Pulmonary artery endothelial cell (primary cell): Measurements from ENCODE around the gene IFITM10. TPM values are rescaled to one million over a fixed set of nuclear protein-coding genes. Genes with fewer than 3 reads are reported as not detected.

Experiments used
- DNase-seq: peaks from one replicate; pipeline ENCODE4 v3.0.0-alpha.2; 2011; ENCODE audit warnings: low read depth, low spot score
- total RNA-seq: library from RNA; depleted of rRNA; stranded (reverse); fragments of >200 nt; gene quantifications from 2 replicates; pipeline ENCODE4 v1.2.3, GENCODE V29; 2014

The IFITM10 gene
- 0.04 and 0.13 TPM in 2 replicates for total RNA-seq

DNA sequence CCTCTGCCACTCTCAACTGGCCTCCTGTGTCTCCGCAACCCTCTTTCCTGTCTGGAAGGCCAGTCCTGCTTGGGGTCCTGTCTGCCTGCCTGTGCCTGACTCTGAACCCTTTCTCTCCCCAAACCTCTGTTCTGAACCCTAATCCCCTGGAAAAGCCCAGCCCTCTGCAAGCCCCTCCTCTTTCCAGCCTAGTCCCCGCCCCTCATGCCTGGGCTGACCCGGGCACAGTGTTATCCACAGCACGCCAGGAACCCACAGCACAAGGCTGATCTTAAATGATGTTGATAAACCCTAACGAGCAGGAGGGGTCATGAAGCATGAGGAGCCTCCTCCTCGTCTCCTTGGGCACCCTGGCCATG, at the start of gene IFITM10:
TSS of gene IFITM10 (minus strand) at position 115 of the 359 bp plus-strand sequence. CDS start 153 bp downstream, outside the sequence.
- no peak for DNase-seq

DNA sequence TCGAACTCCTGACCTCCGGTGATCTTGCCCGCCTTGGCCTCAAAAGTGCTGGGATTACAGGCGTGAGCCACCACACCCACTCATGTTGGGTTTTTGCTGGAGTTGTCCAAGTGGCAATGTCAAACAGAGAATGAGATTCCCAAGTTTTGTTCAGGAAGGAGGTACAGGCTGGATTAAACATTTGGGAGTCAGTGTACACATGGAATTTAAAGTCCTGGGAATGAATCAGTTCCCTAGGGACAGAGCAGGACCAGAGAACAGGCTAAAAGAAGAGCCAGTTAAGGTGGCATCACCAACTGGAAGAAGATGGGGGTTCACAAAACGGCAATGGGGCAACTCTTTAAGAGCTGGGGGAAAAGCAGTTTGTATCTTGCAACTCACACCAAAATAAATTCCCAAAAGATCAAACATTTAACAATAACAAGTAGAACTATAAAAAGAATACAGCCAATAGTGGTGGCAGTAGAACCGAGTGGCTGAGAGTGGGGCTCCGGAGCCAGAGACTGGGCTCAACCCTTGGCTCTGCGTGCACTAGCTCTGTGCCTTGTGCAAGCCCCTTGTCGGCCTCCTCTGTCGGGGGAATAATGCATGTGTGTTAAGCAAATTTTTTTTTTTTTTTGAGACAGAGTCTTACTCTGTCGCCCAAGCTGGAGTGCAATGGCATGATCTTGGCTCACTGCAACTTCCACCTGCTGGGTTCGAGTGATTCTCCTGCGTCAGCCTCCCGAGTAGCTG, 47.2 kb upstream of the IFITM10 start:
- no peak for DNase-seq

DNA sequence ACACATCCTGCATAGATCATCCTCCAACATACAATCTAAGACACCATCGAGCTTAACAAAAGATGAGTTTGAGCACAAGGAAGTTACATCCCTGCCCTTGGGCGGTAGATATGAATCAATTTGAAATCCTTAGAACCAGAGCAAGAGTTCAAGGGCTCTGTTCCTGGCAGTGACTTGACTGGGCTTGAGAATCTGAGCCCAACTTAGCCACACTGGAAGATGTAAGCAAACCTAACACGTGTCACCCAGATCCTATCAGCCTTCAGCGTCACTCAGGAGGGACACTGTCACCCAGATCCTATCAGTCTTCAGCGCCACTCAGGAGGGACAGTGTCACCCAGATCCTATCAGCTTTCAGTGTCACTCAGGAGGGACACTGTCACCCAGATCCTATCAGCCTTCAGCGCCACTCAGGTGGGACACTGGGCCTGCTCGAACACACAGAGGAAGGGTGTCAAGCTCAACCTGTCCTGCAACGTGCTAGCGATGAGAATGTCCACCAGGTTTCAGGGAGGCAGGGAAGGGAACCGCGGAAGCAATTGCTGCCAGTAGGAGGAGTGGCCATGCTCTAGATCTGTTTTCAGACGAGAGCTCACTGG, 46.1 kb upstream of the IFITM10 start:
- no peak for DNase-seq

DNA sequence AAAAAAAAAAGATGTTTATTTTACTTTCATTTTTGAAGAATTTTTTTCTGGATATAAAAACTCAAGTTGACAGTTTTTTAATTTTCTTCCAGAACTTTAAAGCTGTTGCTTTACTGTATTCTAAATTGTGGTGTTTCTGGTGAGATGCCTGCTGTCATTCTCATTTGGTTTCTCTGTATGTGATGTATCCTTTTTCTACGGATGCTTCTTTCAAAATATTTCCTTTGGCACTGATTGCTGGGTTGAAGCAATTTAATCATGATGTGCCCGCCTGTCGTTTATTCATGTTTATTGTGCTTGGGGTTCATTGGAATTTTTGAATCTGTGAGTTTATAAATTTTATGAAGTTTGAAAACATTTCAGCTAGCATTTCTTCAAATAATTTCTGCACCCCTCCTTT, 42.7 kb upstream of the IFITM10 start:
- no peak for DNase-seq

DNA sequence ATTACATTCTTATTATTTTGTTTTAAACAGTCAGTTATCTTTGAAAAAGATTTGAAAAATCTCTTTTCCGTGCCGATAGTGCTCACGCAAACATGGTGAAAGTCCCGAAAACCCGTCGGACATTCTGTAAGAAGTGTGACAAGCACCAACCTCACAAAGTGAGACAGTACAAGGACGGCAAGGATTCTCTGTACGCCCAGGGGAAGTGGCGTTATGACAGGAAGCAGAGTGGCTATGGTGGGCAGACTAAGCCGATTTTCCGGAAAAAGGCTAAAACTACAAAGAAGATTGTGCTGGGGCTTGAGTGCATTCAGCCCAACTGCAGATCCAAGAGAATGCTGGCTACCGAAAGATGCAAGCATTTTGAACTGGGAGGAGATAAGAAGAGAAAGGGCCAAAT, 42.1 kb upstream of the IFITM10 start:
- no peak for DNase-seq

DNA sequence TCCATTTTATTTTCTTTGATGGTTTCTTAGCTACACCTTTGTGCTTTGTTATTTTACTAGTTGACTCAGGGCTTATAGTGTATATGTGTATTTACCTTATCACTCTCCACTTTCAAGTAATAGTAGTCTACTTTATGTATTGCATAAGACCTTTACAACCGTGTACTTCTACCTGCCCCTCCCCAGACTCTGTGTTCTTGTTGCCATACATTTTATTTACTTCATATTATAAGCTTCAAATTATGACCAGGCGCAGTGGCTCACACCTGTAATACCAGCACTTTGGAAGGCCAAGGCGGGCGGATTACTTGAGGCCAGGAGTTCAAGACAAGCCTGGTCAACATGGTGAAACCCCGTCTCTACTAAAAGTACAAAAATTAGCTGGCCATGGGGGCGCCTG, 41.5 kb upstream of the IFITM10 start:
- no peak for DNase-seq

DNA sequence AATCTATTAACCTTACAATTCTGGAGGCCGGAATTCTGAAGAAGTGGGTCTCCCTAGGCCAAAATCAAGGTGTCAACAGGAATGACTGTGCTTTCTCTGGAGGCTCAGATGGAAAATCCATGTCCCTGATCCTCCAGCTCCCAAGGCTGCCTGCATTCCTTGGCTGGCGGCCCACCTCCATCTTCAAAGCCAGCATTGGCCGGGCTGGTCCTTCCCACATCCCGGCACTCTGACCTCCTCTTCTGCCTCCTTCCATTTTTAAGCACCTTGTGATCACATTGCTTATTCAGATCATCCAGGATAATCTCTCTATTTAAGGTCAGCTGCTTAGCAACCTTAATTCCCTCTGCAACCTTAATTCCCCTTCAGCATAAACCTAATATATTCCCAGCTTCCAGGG, 36.1 kb upstream of the IFITM10 start:
- DNase-seq: no peak

DNA sequence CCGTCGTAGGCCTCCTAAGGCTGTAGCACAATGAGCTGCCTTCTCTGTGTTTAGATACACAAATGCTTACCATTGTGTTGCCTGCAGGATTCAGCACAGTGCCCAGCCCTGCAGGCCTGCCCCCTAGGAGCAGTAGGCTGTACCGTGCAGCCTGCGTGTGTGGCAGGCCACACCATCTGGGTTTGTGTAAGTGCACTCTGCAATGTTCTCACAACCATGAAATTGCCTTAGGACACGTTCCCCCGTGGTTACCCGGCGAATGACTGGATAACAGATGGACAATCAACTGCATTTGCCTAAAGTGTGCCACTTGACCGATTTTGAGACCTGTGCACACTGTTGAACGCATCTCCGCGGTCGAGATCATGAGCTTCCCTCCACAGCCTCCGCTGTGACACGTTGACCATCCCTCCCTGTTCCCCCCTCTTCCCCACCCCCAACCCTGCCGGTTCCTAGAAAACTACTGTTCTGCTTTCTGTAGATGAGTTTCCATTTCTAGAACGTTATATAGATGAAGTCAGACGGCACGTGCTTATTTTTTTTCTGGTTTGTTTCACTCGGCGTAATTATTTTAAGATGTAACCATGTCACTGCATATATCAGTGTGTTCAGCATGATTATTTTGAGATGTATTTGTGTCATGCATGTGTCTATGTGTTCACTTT, 35.5 kb upstream of the IFITM10 start:
- DNase-seq: no peak

DNA sequence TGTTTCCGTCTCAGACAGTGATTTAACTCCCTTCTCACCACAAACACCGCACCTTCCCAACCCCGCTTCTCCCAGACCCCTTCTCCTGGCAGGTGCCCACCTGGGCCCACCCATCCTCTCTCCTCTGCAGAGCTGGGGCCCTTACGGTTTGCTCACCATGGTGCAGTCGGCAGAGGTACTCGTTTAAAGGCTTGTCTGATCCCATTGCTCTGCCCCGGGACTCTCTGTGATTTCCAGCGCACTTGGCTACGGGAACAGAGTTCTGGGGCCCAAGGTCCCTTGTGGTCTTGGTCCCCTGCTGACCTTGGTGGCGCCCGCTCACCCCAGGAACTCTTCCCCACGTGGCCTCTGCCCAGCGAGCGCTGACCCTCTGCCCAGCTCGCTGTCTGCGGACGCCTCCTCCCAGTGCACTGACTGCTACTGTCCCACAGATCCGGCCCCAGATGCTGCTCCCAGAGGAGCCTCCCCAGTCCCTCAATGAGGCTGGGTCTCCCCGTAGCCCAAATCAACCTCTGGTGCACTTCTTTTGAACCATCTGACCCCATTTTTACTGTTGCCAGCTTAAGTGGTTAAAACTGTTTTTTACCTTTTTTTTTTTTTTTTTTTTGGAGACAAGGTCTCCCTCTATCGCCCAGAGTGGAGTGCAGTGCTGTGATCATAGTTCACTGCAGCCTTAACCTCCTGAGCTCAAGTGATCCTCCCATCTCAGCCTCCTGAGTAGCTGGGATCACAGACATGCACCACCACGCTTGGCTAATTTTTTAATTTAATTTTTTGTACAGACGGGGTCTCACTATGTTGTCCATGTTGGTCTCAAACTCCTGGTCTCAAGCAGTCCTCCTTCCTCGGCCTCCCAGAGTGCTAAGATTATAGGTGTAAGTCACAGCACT, 34.6 kb upstream of the IFITM10 start:
- no peak for DNase-seq

DNA sequence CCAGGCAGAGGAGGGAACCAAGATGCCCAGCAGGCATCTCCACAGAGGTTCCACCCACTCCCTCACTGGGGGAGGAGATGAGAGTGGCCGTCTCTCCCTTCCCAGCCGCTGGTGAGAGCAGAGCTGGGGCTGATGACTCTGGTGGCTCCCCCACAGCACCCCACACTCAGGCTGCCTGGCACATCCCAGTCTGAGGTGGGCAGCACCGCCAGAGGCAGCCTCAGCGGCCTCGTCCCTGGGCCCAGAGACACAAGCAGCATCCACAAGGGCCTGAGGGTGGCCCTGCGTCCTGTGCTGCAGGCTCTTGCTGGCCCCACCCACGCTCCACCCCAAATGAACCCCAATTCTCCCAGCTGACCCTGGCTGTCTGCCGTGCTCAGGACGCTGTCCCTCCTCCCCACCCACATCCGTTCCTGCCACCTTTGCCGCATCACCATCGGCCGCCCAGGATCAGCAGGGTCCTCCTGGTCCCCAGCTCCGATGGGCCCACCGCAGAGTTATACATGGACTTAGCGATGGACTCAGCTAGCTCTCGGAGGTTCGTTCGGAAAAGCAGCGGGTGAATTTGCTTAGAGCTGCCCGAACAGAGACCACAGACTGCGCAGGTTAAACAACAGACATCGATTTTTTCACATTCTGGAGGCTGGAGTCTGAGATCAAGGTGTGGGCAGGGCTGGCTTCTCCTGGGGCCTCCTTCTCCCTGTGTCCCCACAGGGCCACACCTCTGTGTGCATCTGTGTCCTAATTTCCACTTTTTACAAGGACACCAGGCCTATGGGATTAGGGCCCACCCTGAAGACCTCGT, 33.5 kb upstream of the IFITM10 start:
- no peak for DNase-seq

DNA sequence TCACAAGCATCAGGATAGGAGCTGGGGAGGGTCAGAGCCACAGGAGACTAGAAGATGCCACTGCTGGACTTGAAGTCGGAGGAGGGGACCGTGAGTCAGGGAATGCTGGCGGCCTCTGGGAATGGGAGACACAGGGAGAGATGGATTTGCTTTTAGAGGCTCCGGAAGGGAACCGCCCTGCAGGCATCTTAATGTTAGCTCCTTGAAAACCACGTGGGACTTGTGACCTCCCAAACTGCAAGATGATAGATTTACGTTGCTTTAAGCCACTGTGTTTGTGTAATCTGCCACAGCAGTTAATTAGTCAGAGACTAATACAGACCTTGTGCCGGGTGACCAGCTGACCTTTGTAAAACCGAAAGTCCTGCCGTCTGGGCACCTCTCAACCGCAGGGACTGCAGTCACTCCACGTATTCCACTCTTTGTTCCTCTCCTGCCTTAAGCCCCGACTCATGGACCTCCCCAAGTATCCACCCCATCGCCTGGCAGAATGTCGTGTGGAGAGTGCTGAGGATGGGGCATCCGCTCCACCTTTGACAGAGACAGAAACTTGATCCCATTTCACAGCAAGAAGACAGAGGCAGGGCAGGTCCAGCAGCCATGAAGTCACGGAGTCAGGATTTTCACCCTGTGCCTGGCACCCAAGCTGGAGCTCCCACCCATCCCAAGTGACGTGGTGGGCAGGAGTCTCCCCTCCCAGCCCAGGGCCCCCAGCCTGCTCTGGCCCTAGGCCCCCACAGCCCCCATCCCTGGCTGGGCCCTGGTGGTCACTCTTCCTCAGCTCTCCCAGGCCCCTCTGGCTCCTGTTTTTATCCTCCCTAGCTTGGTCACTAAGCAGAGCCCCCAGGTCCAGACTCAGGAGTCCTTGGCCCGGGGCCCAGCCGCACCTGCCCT, 32.7 kb upstream of the IFITM10 start:
- no peak for DNase-seq

DNA sequence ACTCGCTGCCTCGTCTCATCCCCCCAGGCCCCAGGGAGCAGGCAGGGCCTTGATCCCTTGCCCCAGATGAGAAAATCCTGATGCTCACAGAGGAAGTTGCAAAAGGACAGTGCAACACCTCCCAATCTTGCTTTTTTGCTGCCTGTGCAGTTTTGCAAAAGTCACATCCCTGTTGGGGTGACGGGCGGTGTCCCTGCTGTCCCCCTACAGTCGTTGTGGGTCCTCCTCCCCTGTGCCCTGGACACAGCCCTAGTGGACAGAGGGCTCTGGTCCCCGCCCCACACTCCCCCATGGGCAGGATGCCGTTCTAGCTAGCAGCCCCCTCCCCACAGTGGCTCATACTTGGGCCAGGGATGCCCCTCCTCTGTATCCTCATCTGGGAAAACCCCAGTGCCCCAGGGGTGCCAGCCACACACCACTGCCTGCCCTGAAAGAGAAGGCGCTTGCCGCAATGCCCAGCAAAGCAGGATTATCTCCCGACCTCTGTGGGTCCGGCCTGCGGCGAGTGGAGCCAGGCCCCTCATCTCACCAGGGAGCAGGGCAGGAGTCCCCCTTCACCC, 31.7 kb upstream of the IFITM10 start:
- DNase-seq: no peak

DNA sequence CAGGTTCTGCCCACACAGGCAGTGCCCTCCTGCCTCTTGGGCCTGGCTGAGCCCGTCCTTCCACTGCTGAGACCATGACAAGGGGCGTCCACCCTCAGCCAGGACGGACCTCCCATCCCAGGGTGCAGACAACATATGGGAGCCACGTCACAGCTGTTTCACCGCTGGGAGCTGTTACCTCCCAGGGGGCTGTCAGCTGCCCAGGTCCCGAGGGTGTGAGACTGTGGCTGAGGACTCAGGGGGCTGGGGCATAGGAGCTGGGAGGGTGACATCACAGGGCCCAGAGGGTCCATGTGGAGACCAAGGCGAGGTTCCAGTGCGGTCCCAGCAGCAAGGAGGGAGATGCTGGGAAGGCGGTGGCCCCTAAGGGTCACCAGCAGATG, 31.2 kb upstream of the IFITM10 start:
- no peak for DNase-seq

DNA sequence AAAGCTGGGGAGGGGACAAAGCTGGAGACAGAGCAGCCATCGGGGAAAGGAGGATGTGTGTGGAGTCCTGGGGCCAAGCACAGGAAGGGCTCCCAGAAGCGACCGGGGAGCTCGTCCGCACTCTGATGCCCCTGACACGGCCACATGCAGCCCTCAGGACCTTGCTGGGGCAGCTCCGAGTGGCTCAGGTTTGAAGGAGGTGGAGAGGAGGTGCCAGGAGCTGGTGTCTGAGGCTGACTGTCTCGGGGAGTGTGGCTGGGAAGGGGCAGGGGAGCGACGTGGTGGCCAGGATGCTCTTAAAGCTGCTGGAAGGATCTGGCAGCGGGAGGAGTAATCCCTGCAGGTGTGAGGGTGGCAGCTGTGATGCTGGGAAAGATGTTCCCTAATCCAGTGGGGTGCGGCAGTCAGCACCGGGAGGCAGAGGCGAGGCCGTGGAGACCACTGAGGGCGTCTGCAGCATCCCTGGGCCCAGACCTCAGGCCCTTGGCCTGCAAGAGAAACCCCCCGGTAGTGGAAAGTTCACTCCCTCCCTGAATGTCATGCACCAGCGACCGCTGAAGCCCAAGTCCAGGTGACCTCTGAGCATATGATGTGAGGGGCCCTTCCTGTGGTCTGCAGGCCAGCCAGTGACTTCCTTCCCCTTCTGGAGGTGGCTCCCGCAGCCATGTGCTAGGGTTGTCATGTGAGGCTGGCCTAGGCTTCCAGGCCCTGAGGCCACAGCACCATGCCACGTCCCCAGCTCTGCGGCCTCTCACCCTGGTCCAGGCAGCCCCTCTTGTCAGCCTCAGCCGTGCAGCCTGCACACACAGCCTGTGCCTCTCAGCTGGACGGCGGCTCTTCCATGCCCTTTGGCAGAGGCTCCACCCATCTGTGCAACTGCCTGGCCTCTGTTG, 30.6 kb upstream of the IFITM10 start:
- DNase-seq: no peak

DNA sequence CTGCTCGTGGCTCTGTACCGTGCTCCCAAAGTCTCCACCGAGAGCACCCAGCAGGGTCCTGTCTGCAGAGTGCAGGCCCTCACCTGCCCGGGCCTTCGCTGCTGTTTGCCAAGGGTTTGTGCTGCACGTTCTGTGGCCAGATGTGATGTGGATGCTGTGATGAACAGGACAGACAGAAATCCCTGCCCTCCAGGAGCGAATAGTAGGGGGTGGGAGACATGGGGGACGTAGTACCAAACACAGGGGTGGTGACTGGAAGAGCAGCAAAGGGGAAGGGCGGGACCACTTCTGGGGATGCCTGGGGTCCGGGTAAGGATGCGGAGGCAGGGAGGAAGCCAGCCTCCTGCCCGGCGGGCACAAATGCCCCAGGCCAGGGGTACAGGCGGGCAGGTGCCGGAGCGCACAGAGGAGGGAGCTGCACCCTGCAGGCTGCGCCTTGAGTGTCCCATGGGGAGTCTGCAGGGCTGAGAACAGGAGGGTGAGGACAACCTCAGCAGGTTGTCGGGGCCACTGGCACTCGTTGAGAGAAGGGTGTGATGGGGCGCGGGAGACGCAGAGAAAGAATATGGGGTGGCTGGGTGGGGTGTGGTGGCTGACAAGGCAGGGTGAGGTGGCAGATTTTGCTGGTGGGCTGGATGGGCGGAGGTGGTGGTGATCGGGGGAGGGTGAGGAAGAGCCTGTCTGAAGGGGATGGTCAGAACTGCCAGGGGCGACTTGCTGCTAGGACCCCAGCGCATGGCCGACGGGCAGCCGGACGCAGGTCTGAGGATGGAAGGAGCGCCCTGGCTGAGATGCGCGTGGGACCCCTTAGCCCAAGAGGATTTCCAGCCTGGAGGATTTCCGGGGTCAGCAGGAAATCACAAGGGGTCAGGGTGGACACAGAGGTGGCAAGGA, 29.7 kb upstream of the IFITM10 start:
- no peak for DNase-seq

DNA sequence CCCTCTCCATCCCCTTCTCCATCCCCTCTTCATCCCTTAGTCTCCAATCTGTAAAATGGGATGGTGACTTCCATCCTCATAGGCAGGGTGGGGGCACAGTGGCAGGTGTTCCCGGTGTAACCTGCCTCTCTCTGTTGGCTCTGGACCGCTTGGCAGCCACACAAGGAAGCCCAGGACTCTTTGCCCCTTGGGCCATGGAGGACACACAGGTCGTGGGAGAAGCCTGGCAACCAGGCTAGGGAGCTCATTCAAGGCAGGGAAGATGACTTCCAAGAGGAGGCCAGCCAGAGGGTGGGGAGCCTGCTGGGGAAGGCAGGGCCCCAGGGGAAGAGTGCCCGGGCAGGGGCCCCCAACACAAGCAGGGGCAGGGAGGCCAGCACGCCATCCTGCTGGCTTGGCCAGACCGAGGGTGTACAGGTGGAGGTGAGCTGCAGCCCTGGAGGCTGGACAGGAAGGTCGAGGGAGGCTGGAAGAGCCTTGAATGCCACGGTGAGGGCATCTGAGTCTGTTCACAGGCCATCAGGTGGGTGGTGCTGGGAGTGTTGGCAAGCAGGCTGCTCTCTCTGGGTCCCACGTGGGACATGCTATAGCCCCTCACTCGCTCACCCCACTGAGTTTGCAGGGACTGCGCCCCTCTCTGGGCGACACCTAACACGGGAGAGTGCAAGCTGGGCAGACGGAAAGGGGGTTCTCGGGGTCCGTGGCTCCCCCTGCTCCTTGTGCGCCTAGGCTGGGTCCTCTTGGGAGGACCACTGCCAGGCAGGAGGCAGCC, 28.8 kb upstream of the IFITM10 start:
- no peak for DNase-seq
